Naive thymus-derived CD4-positive, alpha-beta T cell (primary cell): ENCODE results near the gene BMP10. TPM values are rescaled to one million over a fixed set of nuclear protein-coding genes. Genes with fewer than 3 reads are reported as not detected.

Source experiments
- ATAC-seq: fragments of 150-1000 bp; cut with Tn5 transposase; 2 replicates; pipeline ENCODE4 v1.10.0; 2021; ENCODE audit warnings: mild to moderate bottlenecking, moderate library complexity
- CTCF ChIA-PET: fragments of 350-600 bp; sonication (Branson Sonifier 250); formaldehyde crosslinking; loops from one replicate; lab custom pipeline; 2021; ENCODE audit warnings: antibody characterized with exemption; lab: Charles Lee
- POLR2A ChIA-PET: fragments of 350-600 bp; sonication (Branson Sonifier 250); formaldehyde crosslinking; loops from one replicate; lab custom pipeline; 2021; ENCODE audit warnings: antibody characterized with exemption, inconsistent platforms; lab: Charles Lee
- DNase-seq, 9 donors: peaks; one replicate each; pipeline versions ENCODE4 v3.0.0 to v3.0.0-alpha.2; 2020 to 2022; ENCODE audit warnings: mixed read lengths in 1 of 9
- H3K27ac ChIP-seq: one replicate; pipeline ENCODE4 v1.7.0; 2013; ENCODE audit warnings: mild to moderate bottlenecking, low read depth, low read length, moderate library complexity
- H3K27me3 ChIP-seq, 2 donors: one replicate each; pipeline ENCODE4 v1.7.0; 2013; ENCODE audit warnings: low read length in 2 of 2, mild to moderate bottlenecking in 2 of 2, moderate library complexity in 2 of 2; ENCODE audit not compliant: control insufficient read depth in 2 of 2, insufficient read depth in 2 of 2
- H3K36me3 ChIP-seq, 3 experiments: 1 replicate in 2 of 3; 2 replicates in 1 of 3; pipeline ENCODE4 v1.7.0; 2013; ENCODE audit warnings: low read length in 3 of 3, mild to moderate bottlenecking in 3 of 3, moderate library complexity in 1 of 3; ENCODE audit not compliant: insufficient read depth in 3 of 3, control insufficient read depth in 2 of 3
- H3K4me1 ChIP-seq, 2 donors: one replicate each; pipeline ENCODE4 v1.7.0; 2013; ENCODE audit warnings: low read length in 2 of 2, mild to moderate bottlenecking in 2 of 2, moderate library complexity in 1 of 2; ENCODE audit not compliant: control insufficient read depth in 2 of 2, insufficient read depth in 2 of 2
- H3K4me3 ChIP-seq: 2 replicates; pipeline ENCODE4 v1.7.0; 2013; ENCODE audit warnings: mild to moderate bottlenecking, low read length
- H3K9me3 ChIP-seq, 3 experiments: 1 replicate in 2 of 3; 2 replicates in 1 of 3; pipeline ENCODE4 v1.7.0; 2013; ENCODE audit warnings: low read length in 3 of 3; ENCODE audit not compliant: control insufficient read depth in 2 of 3
- H3K27ac Mint-ChIP-seq, 9 donors: one replicate each; pipeline ENCODE4 v1.8.0; 2020 to 2022; ENCODE audit warnings: mixed read lengths in 9 of 9, mild to moderate bottlenecking in 8 of 9, moderate library complexity in 5 of 9, inconsistent platforms in 2 of 9
- H3K27me3 Mint-ChIP-seq, 5 donors: one replicate each; pipeline ENCODE4 v1.8.0; 2021 to 2022; ENCODE audit warnings: mixed read lengths in 5 of 5, mild to moderate bottlenecking in 1 of 5
- H3K36me3 Mint-ChIP-seq, 5 donors: one replicate each; pipeline ENCODE4 v1.8.0; 2020 to 2022; ENCODE audit warnings: mixed read lengths in 5 of 5, mild to moderate bottlenecking in 3 of 5, inconsistent platforms in 1 of 5
- H3K4me1 Mint-ChIP-seq, 7 donors: one replicate each; pipeline ENCODE4 v1.8.0; 2020 to 2022; ENCODE audit warnings: mixed read lengths in 7 of 7, mild to moderate bottlenecking in 3 of 7, inconsistent platforms in 1 of 7
- H3K4me3 Mint-ChIP-seq, 10 donors: one replicate each; pipeline ENCODE4 v1.8.0; 2020 to 2022; ENCODE audit warnings: mild to moderate bottlenecking in 10 of 10, mixed read lengths in 10 of 10, moderate library complexity in 6 of 10, inconsistent platforms in 2 of 10
- H3K9me3 Mint-ChIP-seq, 11 donors: one replicate each; pipeline ENCODE4 v1.8.0; 2020 to 2022; ENCODE audit warnings: mixed read lengths in 11 of 11, mild to moderate bottlenecking in 4 of 11, inconsistent platforms in 1 of 11, moderate library complexity in 1 of 11
- intact Hi-C, 2 donors: fragments of 100-400 bp; cut with micrococcal nuclease; formaldehyde crosslinking; loops; one replicate each; pipeline ENCODE4 v1.15.1; 2023
- polyA plus RNA-seq, 2 donors: library from polyadenylated mRNA; unstranded; fragments of 300-500 nt; fragmentation: Illumina TruSeq; gene quantifications; one replicate each; pipeline ENCODE4 v1.2.3, GENCODE V29; 2021
- total RNA-seq, 6 experiments: library from RNA in 5 of 6; stranded (reverse) in 5 of 6; gene quantifications; 1 replicate in 5 of 6; 2 replicates in 1 of 6; pipeline ENCODE4 v1.2.3 and lab custom pipeline; 2021 to 2026

Gene BMP10
- total and polyA plus RNA-seq, 7 experiments from 2014 or later, result not detected

DNA sequence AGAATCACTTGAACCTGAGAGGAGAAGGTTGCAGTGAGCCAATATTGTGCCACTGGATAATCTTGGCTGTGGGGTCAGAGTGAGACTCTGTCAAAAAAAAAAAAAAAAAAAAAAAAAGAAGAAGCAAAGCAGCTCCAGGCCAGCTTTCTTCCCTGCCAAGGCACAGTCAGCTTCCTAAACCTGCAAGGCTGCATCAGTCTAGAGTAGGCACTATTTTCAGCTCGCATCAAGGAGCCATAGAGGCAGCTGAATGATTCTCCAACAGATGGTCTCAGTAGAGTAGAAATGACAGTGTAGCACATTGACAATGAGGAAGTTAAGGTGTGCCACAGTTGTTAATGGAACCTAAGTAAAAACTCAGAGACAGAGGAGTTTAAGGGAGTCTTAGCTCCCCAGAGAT lies 35.6 kb downstream of the BMP10 start:
- CTCF ChIA-PET, result interaction anchor here (0.9 to 7.6 kb wide), 11 partner anchors 10 to 374 kb away, joined by 3 to 87 read pairs (median 4); no protein-coding TSS in a partner anchor

DNA sequence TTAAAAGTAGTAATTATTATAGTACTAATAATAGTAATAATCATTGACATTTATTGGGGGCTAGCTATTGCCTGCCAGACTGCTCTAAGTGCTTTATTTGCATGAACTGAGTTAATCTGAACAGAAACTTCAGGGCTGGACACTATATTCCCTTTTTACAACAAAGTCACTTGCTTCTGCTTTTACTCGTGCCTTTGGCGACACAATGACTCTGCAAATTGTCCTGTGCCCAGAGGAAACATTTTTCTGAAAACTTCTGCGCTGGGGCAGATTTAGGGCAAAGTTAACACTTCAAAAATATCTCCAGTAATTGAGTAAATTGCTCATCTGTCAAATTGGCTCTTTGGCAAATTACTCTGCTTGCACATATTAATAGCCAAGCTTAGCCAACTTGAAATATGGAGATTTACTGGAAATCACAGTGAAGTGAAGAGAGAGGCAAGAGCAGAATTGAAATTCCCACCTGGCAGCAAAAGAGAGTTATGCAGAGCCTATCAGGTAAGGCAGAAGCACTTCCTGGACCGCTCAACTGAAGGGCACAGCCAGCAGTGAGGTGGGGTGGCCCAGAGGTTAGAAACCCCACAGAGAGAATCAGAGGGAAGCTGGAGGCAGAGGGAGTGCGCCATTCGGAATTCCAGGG lies 36.3 kb downstream of the BMP10 start:
- CTCF ChIA-PET, result interaction anchor here (0.9 to 7.6 kb wide), 8 partner anchors 10 to 116 kb away, joined by 3 to 87 read pairs (median 4); no protein-coding TSS in a partner anchor
- Mint-ChIP-seq H3K36me3 (peaks cover 0 to 7% (median 0%) of the 10 kb centered on the region in 5 donors), H3K27ac (peak overlapping the region in 8 of 9 donors; percentile 3 to 82 (median 48)), H3K9me3 (peaks cover 0 to 3% (median 0%) of the 10 kb centered on the region in 11 donors), H3K27me3 (no peaks in the 10 kb centered on the region), H3K4me3 (peak overlapping the region in 1 of 10 donors; percentile 50), H3K4me1 (peaks cover 37 to 75% (median 68%) of the 10 kb centered on the region in 7 donors)
- peaks cover 16 to 38% of the 10 kb centered on the region in 2 donors for H3K4me1 ChIP-seq
- no peak for ATAC-seq
- no peak for DNase-seq
- H3K27ac ChIP-seq, result no peak overlapping the region
- POLR2A ChIA-PET, result interaction anchor here (0.7 to 2.8 kb wide), 13 partner anchors 13 to 1017 kb away, joined by 3 to 16 read pairs (median 3); no protein-coding TSS in a partner anchor
- peaks cover 0 to 4% (median 4%) of the 10 kb centered on the region in 3 experiments for H3K9me3 ChIP-seq
- H3K4me3 ChIP-seq, result no peak overlapping the region
- no peaks in the 10 kb centered on the region for H3K36me3 ChIP-seq
- intact Hi-C loops, result no loop called here
- no peaks in the 10 kb centered on the region for H3K27me3 ChIP-seq

More for the DNA sequence above, 35.6 kb downstream of the BMP10 start:
- Histone ChIP-seq H3K27me3 (no peaks in the 10 kb centered on the region), H3K27ac (no peak overlapping the region), H3K36me3 (no peaks in the 10 kb centered on the region), H3K4me1 (peaks cover 10 to 30% of the 10 kb centered on the region in 2 donors), H3K9me3 (peaks cover 0 to 4% (median 4%) of the 10 kb centered on the region in 3 experiments), H3K4me3 (no peak overlapping the region)
- Mint-ChIP-seq H3K4me1 (peaks cover 31 to 67% (median 60%) of the 10 kb centered on the region in 7 donors), H3K36me3 (peaks cover 0 to 11% (median 0%) of the 10 kb centered on the region in 5 donors), H3K27ac (no peak overlapping the region), H3K9me3 (peaks cover 0 to 3% (median 0%) of the 10 kb centered on the region in 11 donors), H3K27me3 (no peaks in the 10 kb centered on the region), H3K4me3 (no peak overlapping the region)
- DNase-seq, result no peak
- intact Hi-C loops, result loop anchor here in 1 of 2 donors (2.0 kb wide), 1 partner anchor 127 kb away; no protein-coding TSS in a partner anchor
- POLR2A ChIA-PET, result interaction anchor here (0.6 to 2.8 kb wide), 14 partner anchors 13 to 368 kb away, joined by 3 to 16 read pairs (median 3); partner anchors contain the start of genes APLF and FBXO48
- ATAC-seq, result no peak

- Mint-ChIP-seq H3K36me3 (peaks cover 0 to 9% (median 0%) of the 10 kb centered on the region in 5 donors), H3K4me1 (peaks cover 52 to 92% (median 85%) of the 10 kb centered on the region in 7 donors), H3K9me3 (peaks cover 0 to 3% (median 0%) of the 10 kb centered on the region in 11 donors), H3K4me3 (no peak overlapping the region), H3K27ac (peak overlapping the region in 3 of 9 donors; percentile 12 to 74 (median 73)), H3K27me3 (no peaks in the 10 kb centered on the region)
- H3K36me3 ChIP-seq, result no peaks in the 10 kb centered on the region
- ATAC-seq (no peak), DNase-seq (no peak)
- H3K4me3 ChIP-seq, result no peak overlapping the region
- H3K4me1 ChIP-seq, result peaks cover 32 to 55% of the 10 kb centered on the region in 2 donors
- intact Hi-C loops, result no loop called here
- POLR2A ChIA-PET, result interaction anchor here (1.3 kb wide), 1 partner anchor 81 kb away, joined by 5 read pairs; no protein-coding TSS in a partner anchor
- H3K27me3 ChIP-seq, result no peaks in the 10 kb centered on the region
- H3K27ac ChIP-seq, result no peak overlapping the region
- CTCF ChIA-PET, result interaction anchor here (7.6 kb wide), 1 partner anchor 82 kb away, joined by 87 read pairs; no protein-coding TSS in a partner anchor
- no peaks in the 10 kb centered on the region for H3K9me3 ChIP-seq
Measured at GRCh38 chr2:68833162-68833561, 38.0 kb downstream of the BMP10 start.

GRCh38 chr2:68832233-68832869 lies 38.8 kb downstream of the BMP10 start:
- Mint-ChIP-seq H3K4me3 (peak overlapping the region; percentile 11 to 87 (median 51)), H3K27ac (peak overlapping the region; percentile 74 to 96 (median 89)), H3K36me3 (peaks cover 0 to 16% (median 0%) of the 10 kb centered on the region in 5 donors), H3K9me3 (peaks cover 0 to 3% (median 0%) of the 10 kb centered on the region in 11 donors), H3K27me3 (no peaks in the 10 kb centered on the region), H3K4me1 (peaks cover 56 to 92% (median 85%) of the 10 kb centered on the region in 7 donors)
- peak; percentile 80 for ATAC-seq
- intact Hi-C loops, result no loop called here
- ChIA-PET CTCF (interaction anchor here (7.6 kb wide), 1 partner anchor 81 kb away, joined by 87 read pairs; no protein-coding TSS in a partner anchor), POLR2A (interaction anchor here (0.6 to 1.3 kb wide), 2 partner anchors 81 to 99 kb away, joined by 4 to 5 read pairs; no protein-coding TSS in a partner anchor)
- Histone ChIP-seq H3K36me3 (no peaks in the 10 kb centered on the region), H3K4me3 (no peak overlapping the region), H3K27ac (no peak overlapping the region), H3K9me3 (no peaks in the 10 kb centered on the region), H3K27me3 (no peaks in the 10 kb centered on the region), H3K4me1 (peaks cover 32 to 57% of the 10 kb centered on the region in 2 donors)
- DNase-seq, result peak in 2 of 9 donors; percentile 26 to 57

DNA sequence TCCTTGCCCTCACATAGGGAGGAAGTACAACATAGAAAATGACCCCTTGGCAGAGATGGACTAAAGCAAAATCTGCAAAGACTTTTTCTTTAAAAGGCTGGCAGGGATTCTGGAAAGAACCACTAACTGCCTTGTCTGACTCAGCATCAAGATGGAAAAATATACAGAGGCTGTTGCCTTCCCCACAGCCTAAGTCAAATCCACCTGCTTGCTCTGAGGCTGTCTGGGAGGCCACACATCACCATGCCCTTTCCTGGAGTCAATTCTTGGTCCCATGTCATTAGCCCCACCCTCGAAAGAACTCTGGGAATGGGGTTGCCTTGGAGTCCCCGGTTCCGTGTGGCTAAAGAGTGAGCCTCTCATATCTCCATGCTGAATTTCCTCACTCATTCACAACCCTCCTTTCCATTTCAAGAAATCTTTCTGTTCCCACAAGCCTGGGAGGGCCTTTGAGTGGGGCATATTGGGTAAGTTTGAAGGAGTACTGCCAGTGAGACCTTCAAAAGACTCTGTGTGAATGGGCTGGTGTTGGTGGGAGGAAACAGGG lies 39.4 kb downstream of the BMP10 start:
- peaks cover 0 to 4% (median 4%) of the 10 kb centered on the region in 3 experiments for H3K36me3 ChIP-seq
- ChIA-PET POLR2A (interaction anchor here (1.3 kb wide), 1 partner anchor 80 kb away, joined by 5 read pairs; no protein-coding TSS in a partner anchor), CTCF (no interaction called here)
- H3K27me3 ChIP-seq, result no peaks in the 10 kb centered on the region
- H3K36me3 Mint-ChIP-seq, result peaks cover 0 to 16% (median 2%) of the 10 kb centered on the region in 5 donors
- intact Hi-C loops, result no loop called here
- H3K9me3 Mint-ChIP-seq, result peaks cover 0 to 3% (median 0%) of the 10 kb centered on the region in 11 donors
- H3K4me3 Mint-ChIP-seq, result peak overlapping the region in 9 of 10 donors; percentile 11 to 87 (median 52)
- ATAC-seq, result no peak
- H3K27me3 Mint-ChIP-seq, result no peaks in the 10 kb centered on the region
- no peak overlapping the region for H3K27ac ChIP-seq
- no peak for DNase-seq
- peaks cover 56 to 89% (median 80%) of the 10 kb centered on the region in 7 donors for H3K4me1 Mint-ChIP-seq
- H3K4me3 ChIP-seq, result no peak overlapping the region
- H3K27ac Mint-ChIP-seq, result peak overlapping the region; percentile 74 to 96 (median 89)
- H3K4me1 ChIP-seq, result peaks cover 32 to 57% of the 10 kb centered on the region in 2 donors
- H3K9me3 ChIP-seq, result no peaks in the 10 kb centered on the region
